Measurements from ENCODE around the gene CHID1.

Gene CHID1

GRCh38 chr11:844693-845644, 65.6 kb downstream of the CHID1 start:
- H3K27ac ChIP-seq, result no peak overlapping the region
- peaks cover 73% of the 10 kb centered on the region for H3K27me3 ChIP-seq
- TF ChIP-seq CTCF (IDR thresholded peaks at IDR 0.05), result no peak
- H3K4me3 ChIP-seq (ENCODE audit: low read depth in 1 of 2, low read length in 1 of 2), result no peak overlapping the region
- H3K4me1 ChIP-seq (ENCODE audit: control insufficient read depth in 1 of 2, insufficient read depth in 1 of 2, low read depth in 1 of 2, low read length in 1 of 2), result peaks cover 42 to 57% of the 10 kb centered on the region in 2 experiments
- H3K9me3 ChIP-seq, result no peaks in the 10 kb centered on the region
- peaks cover 7% of the 10 kb centered on the region for H3K36me3 ChIP-seq

DNA sequence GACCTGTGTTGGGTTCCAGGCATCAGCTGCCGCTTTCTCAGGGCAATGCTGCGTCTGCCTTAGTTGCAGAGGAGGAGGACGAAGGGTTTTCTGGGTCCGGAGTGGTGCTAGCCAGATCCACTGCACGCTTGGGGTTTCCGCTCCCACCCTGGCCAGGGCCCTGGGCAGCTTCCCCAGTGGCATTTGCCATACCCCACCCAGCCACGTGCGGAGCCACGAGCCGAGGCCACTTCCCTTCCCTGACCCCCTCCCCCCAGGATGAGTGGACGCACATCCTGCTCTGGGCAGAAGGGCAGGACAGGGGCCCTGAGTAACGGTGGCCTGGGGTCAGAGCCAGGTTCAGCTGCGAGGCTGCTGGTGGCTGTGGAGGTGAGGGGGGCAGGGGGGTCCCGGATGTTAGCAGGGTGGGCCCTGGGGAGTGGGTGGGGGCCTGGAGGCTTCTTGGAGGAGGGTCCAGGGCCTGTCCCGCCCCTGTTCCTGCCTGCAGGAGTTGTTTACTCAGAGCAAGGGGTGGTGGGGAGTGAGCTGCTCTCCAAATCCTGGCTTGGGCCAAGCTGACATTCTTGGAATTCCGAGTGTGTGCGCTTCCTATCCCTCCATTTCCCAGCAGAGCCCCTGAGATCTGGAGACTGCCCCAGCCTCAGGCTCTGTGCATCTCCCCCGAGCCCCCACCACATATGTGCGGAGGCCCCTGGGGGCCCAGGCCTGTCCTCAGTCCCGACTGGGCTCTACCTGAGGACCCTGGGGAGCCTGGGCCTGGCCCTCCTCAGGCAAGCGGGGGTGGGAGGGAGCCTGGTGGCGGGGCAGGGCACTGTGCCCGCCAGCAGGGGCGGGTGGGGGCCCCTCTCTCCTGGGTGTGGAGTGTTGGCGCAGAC, 66.6 kb downstream of the CHID1 start:
- H3K27ac ChIP-seq, result no peak overlapping the region
- TF ChIP-seq CTCF (IDR thresholded peaks at IDR 0.05), result no peak
- H3K36me3 ChIP-seq, result peaks cover 16% of the 10 kb centered on the region
- peaks cover 38 to 53% of the 10 kb centered on the region in 2 experiments for H3K4me1 ChIP-seq (ENCODE audit: control insufficient read depth in 1 of 2, insufficient read depth in 1 of 2, low read depth in 1 of 2, low read length in 1 of 2)
- no peak overlapping the region for H3K4me3 ChIP-seq (ENCODE audit: low read depth in 1 of 2, low read length in 1 of 2)
- H3K27me3 ChIP-seq, result peaks cover 64% of the 10 kb centered on the region
- no peaks in the 10 kb centered on the region for H3K9me3 ChIP-seq

GRCh38 chr11:843086-843734, 67.4 kb downstream of the CHID1 start:
- Histone ChIP-seq H3K4me3 (ENCODE audit: low read depth in 1 of 2, low read length in 1 of 2) (peak overlapping the region; percentile 71 to 75), H3K36me3 (peaks cover 24% of the 10 kb centered on the region), H3K4me1 (ENCODE audit: control insufficient read depth in 1 of 2, insufficient read depth in 1 of 2, low read depth in 1 of 2, low read length in 1 of 2) (peaks cover 30 to 44% of the 10 kb centered on the region in 2 experiments), H3K9me3 (no peaks in the 10 kb centered on the region), H3K27ac (no peak overlapping the region), H3K27me3 (peaks cover 55% of the 10 kb centered on the region)
- no peak for TF ChIP-seq CTCF (IDR thresholded peaks at IDR 0.05)

DNA sequence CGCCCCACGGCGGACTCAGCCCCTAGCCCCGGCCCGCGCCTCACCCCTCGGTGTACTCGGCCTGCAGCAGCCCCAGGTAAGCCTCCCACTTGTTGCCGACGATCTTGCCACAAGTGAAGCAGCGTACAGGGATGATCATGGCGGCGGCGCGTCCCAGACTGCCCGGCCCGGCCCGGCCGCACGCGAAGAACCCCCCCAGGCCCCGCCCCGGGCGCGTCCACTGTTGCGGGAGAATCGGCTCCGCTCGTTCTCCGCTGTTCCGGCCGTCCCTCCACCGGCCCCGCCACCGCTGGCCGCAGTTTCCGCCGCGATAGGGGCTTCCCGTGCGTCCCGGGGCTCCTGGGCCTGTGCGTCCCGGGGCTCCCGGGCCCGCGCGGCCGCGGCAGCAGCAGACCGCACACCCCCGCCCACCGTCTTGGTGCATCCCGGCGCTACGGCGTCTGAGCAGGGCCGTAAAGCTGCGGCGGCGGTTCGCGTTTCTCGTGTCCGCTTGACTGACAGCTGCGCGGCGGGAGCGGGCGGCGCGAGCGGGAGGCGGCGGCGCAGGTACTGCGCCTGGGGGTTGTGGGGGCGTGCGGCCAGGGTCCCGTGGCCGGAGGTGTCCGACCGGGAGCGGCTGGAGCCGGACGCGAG, 68.1 kb downstream of the CHID1 start, which contains the start of the genes POLR2L and TSPAN4:
Gene POLR2L (minus strand): TSS at position 160 of the 633 bp plus-strand sequence. CDS start 21 bp downstream, at position 139.
Gene TSPAN4 (plus strand): TSS at position 483 of the 633 bp plus-strand sequence. CDS start 7,453 bp downstream, outside the sequence.
- TF ChIP-seq CTCF (IDR thresholded peaks at IDR 0.05), result no peak
- peaks cover 48% of the 10 kb centered on the region for H3K27me3 ChIP-seq
- H3K4me1 ChIP-seq (ENCODE audit: control insufficient read depth in 1 of 2, insufficient read depth in 1 of 2, low read depth in 1 of 2, low read length in 1 of 2), result peaks cover 29 to 42% of the 10 kb centered on the region in 2 experiments
- no peaks in the 10 kb centered on the region for H3K9me3 ChIP-seq
- H3K27ac ChIP-seq, result peak within 1 kb of the TSS; percentile 93
- H3K36me3 ChIP-seq, result peaks cover 31% of the 10 kb centered on the region
- peak within 1 kb of the TSS; percentile 71 to 75 for H3K4me3 ChIP-seq (ENCODE audit: low read depth in 1 of 2, low read length in 1 of 2)
